GM18520 (cell line): ENCODE data around the gene DLG3.
"Not testable (repeated sequence)": the region's sequence is repeated elsewhere in the genome, so short reads cannot be mapped to it uniquely, and the experiment has no call there.

Experiments
- ATAC-seq: cut with Tn5 transposase; IDR thresholded peaks from one replicate; pipeline ENCODE4 v1.9.1; 2021; ENCODE audit not compliant: unreplicated experiment

Gene DLG3

GRCh38 chrX:70444326-70444945 lies at the start of gene DLG3:
DLG3 (plus strand) TSS chrX:70444835; CDS start chrX:70445202, 367 bp downstream.
- ATAC-seq: no peak

GRCh38 chrX:70398899-70399298 lies 45.7 kb upstream of the DLG3 start:
- ATAC-seq: no peak

- not testable (repeated sequence) for ATAC-seq
Observed at GRCh38 chrX:70400181-70400580, 44.5 kb upstream of the DLG3 start.

- no peak for ATAC-seq
Observed at GRCh38 chrX:70402721-70403120, 41.9 kb upstream of the DLG3 start.

GRCh38 chrX:70405003-70405402 lies 39.6 kb upstream of the DLG3 start:
- no peak for ATAC-seq

- no peak for ATAC-seq
Observed at GRCh38 chrX:70410921-70411320, 33.7 kb upstream of the DLG3 start.

- ATAC-seq: no peak
Observed at GRCh38 chrX:70411475-70411874, 33.2 kb upstream of the DLG3 start.

GRCh38 chrX:70421618-70422017 lies 23.0 kb upstream of the DLG3 start:
- no peak for ATAC-seq

- ATAC-seq: no peak
Observed at GRCh38 chrX:70422851-70423341, 21.7 kb upstream of the DLG3 start, which contains the start of gene GDPD2. GDPD2 (plus strand) TSS chrX:70423314; CDS start chrX:70424985, 1,671 bp downstream.

- no peak for ATAC-seq
Observed at GRCh38 chrX:70423936-70424675, 20.5 kb upstream of the DLG3 start.

- no peak for ATAC-seq
Observed at GRCh38 chrX:70424801-70425200, 19.8 kb upstream of the DLG3 start.

- ATAC-seq: no peak
Observed at GRCh38 chrX:70426286-70427278, 18.1 kb upstream of the DLG3 start.

GRCh38 chrX:70427365-70427764 lies 17.3 kb upstream of the DLG3 start:
- ATAC-seq: no peak

GRCh38 chrX:70429759-70430158 lies 14.9 kb upstream of the DLG3 start:
- ATAC-seq: no peak

GRCh38 chrX:70432936-70433847 lies 11.4 kb upstream of the DLG3 start:
- ATAC-seq: no peak

- ATAC-seq: peak; percentile 63
Observed at GRCh38 chrX:70433848-70434351, 10.7 kb upstream of the DLG3 start.

- ATAC-seq: no peak
Observed at GRCh38 chrX:70434352-70434866, 10.2 kb upstream of the DLG3 start.

- ATAC-seq: no peak
Observed at GRCh38 chrX:70434914-70435586, 9.6 kb upstream of the DLG3 start.

GRCh38 chrX:70436343-70436742 lies 8.3 kb upstream of the DLG3 start:
- ATAC-seq: no peak
